Trophoblast cell (in vitro differentiated cells and primary cell): ENCODE measurements around the gene SLC39A6.

Experiments
- DNase-seq, 2 donors: peaks; one replicate each; pipeline ENCODE4 v3.0.0-alpha.2; 2016
- H2AFZ ChIP-seq: 2 replicates; pipeline ENCODE4 v1.6.1; 2013; ENCODE audit warnings: low read length, moderate library complexity, mild to moderate bottlenecking; ENCODE audit not compliant: insufficient read depth, poor library complexity
- H2AK5ac ChIP-seq: 2 replicates; pipeline ENCODE4 v1.6.1; 2013; ENCODE audit warnings: mild to moderate bottlenecking, low read length
- H2BK120ac ChIP-seq: 2 replicates; pipeline ENCODE4 v1.6.1; 2013; ENCODE audit warnings: low read length, mild to moderate bottlenecking, moderate library complexity; ENCODE audit not compliant: insufficient read depth, poor library complexity
- H2BK12ac ChIP-seq: 2 replicates; pipeline ENCODE4 v1.6.1; 2013; ENCODE audit warnings: mild to moderate bottlenecking, low read length, moderate library complexity
- H2BK5ac ChIP-seq: 2 replicates; pipeline ENCODE4 v1.6.1; 2013; ENCODE audit warnings: low read length, low read depth, moderate library complexity, mild to moderate bottlenecking; ENCODE audit not compliant: poor library complexity
- H3K14ac ChIP-seq: 2 replicates; pipeline ENCODE4 v1.6.1; 2013; ENCODE audit warnings: mild to moderate bottlenecking, low read length
- H3K18ac ChIP-seq: 2 replicates; pipeline ENCODE4 v1.6.1; 2013; ENCODE audit warnings: mild to moderate bottlenecking, low read length
- H3K23ac ChIP-seq: 2 replicates; pipeline ENCODE4 v1.6.1; 2013; ENCODE audit warnings: low read length
- H3K27ac ChIP-seq: 2 replicates; pipeline ENCODE4 v1.5.1; 2013; ENCODE audit warnings: low read depth, mild to moderate bottlenecking, inconsistent platforms, low read length, moderate library complexity
- H3K27me3 ChIP-seq: 2 replicates; pipeline ENCODE4 v1.6.1; 2013; ENCODE audit warnings: inconsistent platforms, mild to moderate bottlenecking, low read length, moderate library complexity; ENCODE audit not compliant: insufficient read depth
- H3K36me3 ChIP-seq, 2 experiments: 1 replicate in 1 of 2; 2 replicates in 1 of 2; pipeline ENCODE4 v1.6.1; 2013; ENCODE audit warnings: low read length in 2 of 2, mild to moderate bottlenecking in 2 of 2, moderate library complexity in 1 of 2; ENCODE audit not compliant: insufficient read depth in 2 of 2, control insufficient read depth in 1 of 2
- H3K4ac ChIP-seq: 2 replicates; pipeline ENCODE4 v1.6.1; 2013; ENCODE audit warnings: low read depth, mild to moderate bottlenecking, low read length, moderate library complexity
- H3K4me1 ChIP-seq, 2 experiments: 1 replicate in 1 of 2; 2 replicates in 1 of 2; pipeline ENCODE4 v1.6.1; 2013; ENCODE audit warnings: low read length in 2 of 2, mild to moderate bottlenecking in 2 of 2, moderate library complexity in 1 of 2; ENCODE audit not compliant: insufficient read depth in 2 of 2, control insufficient read depth in 1 of 2
- H3K4me2 ChIP-seq: 2 replicates; pipeline ENCODE4 v1.6.1; 2013; ENCODE audit warnings: inconsistent platforms, mild to moderate bottlenecking, low read length, moderate library complexity
- H3K4me3 ChIP-seq: 2 replicates; pipeline ENCODE4 v1.5.1; 2013; ENCODE audit warnings: mild to moderate bottlenecking, low read depth, low read length, inconsistent platforms
- H3K79me1 ChIP-seq: one replicate; pipeline ENCODE4 v1.6.1; 2013; ENCODE audit warnings: low read length
- H3K79me2 ChIP-seq: 2 replicates; pipeline ENCODE4 v1.6.1; 2013; ENCODE audit warnings: low read length, mild to moderate bottlenecking; ENCODE audit not compliant: control insufficient read depth, insufficient read depth, poor library complexity
- H3K9ac ChIP-seq: 2 replicates; pipeline ENCODE4 v1.6.1; 2013; ENCODE audit warnings: mild to moderate bottlenecking, low read length
- H3K9me3 ChIP-seq: 2 replicates; pipeline ENCODE4 v1.6.1; 2013; ENCODE audit warnings: low read depth, mild to moderate bottlenecking, control low read depth, inconsistent platforms, low read length; ENCODE audit not compliant: insufficient read depth
- H4K12ac ChIP-seq: 2 replicates; pipeline ENCODE4 v1.6.1; 2013; ENCODE audit warnings: low read depth, mild to moderate bottlenecking, low read length, moderate library complexity
- H4K8ac ChIP-seq: 2 replicates; pipeline ENCODE4 v1.6.1; 2013; ENCODE audit warnings: low read depth, mild to moderate bottlenecking, low read length, moderate library complexity
- H4K91ac ChIP-seq: one replicate; pipeline ENCODE4 v1.6.1; 2013; ENCODE audit warnings: low read depth, mild to moderate bottlenecking, low read length, moderate library complexity
- WGBS: extraction: QIAGEN DNeasy Blood & Tissue Kit; methylation state at CpG from one replicate; pipeline ENCODE4 v1.1.7; 2013; ENCODE audit warnings: missing lambda C conversion rate; ENCODE audit not compliant: insufficient read length, insufficient coverage; ENCODE audit errors: extremely low coverage; 5-methylcytosine and 5-hydroxymethylcytosine counted together

SLC39A6 gene

GRCh38 chr18:36127836-36128529 is 1.2 kb downstream of the SLC39A6 start:
- no peak overlapping the region for H4K8ac ChIP-seq
- no peak overlapping the region for H2BK5ac ChIP-seq

GRCh38 chr18:36126668-36127067 is 2.5 kb downstream of the SLC39A6 start:
- H3K18ac ChIP-seq, result no peak overlapping the region
- no peak overlapping the region for H4K8ac ChIP-seq
- H2BK120ac ChIP-seq, result no peak overlapping the region
- no peak for DNase-seq
- no peak overlapping the region for H4K12ac ChIP-seq
- no peak overlapping the region for H3K4me2 ChIP-seq
- H3K9me3 ChIP-seq, result no peaks in the 10 kb centered on the region
- no peak overlapping the region for H2AK5ac ChIP-seq
- H2AFZ ChIP-seq, result no peak overlapping the region
- H2BK5ac ChIP-seq, result no peak overlapping the region
- H4K91ac ChIP-seq, result no peak overlapping the region
- H3K9ac ChIP-seq, result no peak overlapping the region
- peaks cover 9% of the 10 kb centered on the region for H3K79me2 ChIP-seq
- H3K27me3 ChIP-seq, result no peaks in the 10 kb centered on the region
- H3K14ac ChIP-seq, result no peak overlapping the region
- peaks cover 10% of the 10 kb centered on the region for H3K79me1 ChIP-seq
- no peak overlapping the region for H2BK12ac ChIP-seq
- no CpG with 5 or more reads among the region's 8 CpGs for WGBS
- no peak overlapping the region for H3K23ac ChIP-seq
- no peak overlapping the region for H3K27ac ChIP-seq
- H3K4ac ChIP-seq, result no peak overlapping the region
- no peak overlapping the region for H3K4me3 ChIP-seq
- peaks cover 2 to 7% of the 10 kb centered on the region in 2 experiments for H3K36me3 ChIP-seq
- peaks cover 2 to 7% of the 10 kb centered on the region in 2 experiments for H3K4me1 ChIP-seq

More at GRCh38 chr18:36127836-36128529, 1.2 kb downstream of the SLC39A6 start:
- no peak overlapping the region for H4K91ac ChIP-seq
- no peak overlapping the region for H3K4ac ChIP-seq
- peak overlapping the region; percentile 71 for H3K4me2 ChIP-seq
- no peaks in the 10 kb centered on the region for H3K9me3 ChIP-seq
- no peak overlapping the region for H3K14ac ChIP-seq
- peaks cover 10% of the 10 kb centered on the region for H3K79me1 ChIP-seq
- no peak overlapping the region for H2BK12ac ChIP-seq
- no peak overlapping the region for H4K12ac ChIP-seq
- no peak overlapping the region for H2BK120ac ChIP-seq
- H3K4me1 ChIP-seq, result peaks cover 2 to 7% of the 10 kb centered on the region in 2 experiments
- H3K27me3 ChIP-seq, result no peaks in the 10 kb centered on the region
- no peak overlapping the region for H3K4me3 ChIP-seq
- no peak overlapping the region for H2AFZ ChIP-seq
- no peak overlapping the region for H3K23ac ChIP-seq
- no peak overlapping the region for H2AK5ac ChIP-seq
- peak; percentile 45 to 80 for DNase-seq
- no peak overlapping the region for H3K27ac ChIP-seq
- WGBS, result no CpG with 5 or more reads among the region's 15 CpGs
- H3K36me3 ChIP-seq, result peaks cover 0 to 4% of the 10 kb centered on the region in 2 experiments
- no peak overlapping the region for H3K9ac ChIP-seq
- H3K79me2 ChIP-seq, result peaks cover 9% of the 10 kb centered on the region
- no peak overlapping the region for H3K18ac ChIP-seq

GRCh38 chr18:36124841-36125240 is 4.3 kb downstream of the SLC39A6 start:
- no peaks in the 10 kb centered on the region for H3K9me3 ChIP-seq
- H3K27ac ChIP-seq, result no peak overlapping the region
- no peaks in the 10 kb centered on the region for H3K27me3 ChIP-seq
- H3K23ac ChIP-seq, result no peak overlapping the region
- no peak overlapping the region for H2BK12ac ChIP-seq
- H3K4ac ChIP-seq, result no peak overlapping the region
- H2BK120ac ChIP-seq, result no peak overlapping the region
- H4K12ac ChIP-seq, result no peak overlapping the region
- H3K4me2 ChIP-seq, result no peak overlapping the region
- no peak overlapping the region for H3K4me3 ChIP-seq
- H2AFZ ChIP-seq, result no peak overlapping the region
- peaks cover 4% of the 10 kb centered on the region for H3K79me2 ChIP-seq
- peaks cover 2 to 10% of the 10 kb centered on the region in 2 experiments for H3K36me3 ChIP-seq
- H2AK5ac ChIP-seq, result no peak overlapping the region
- no peak overlapping the region for H3K9ac ChIP-seq
- H3K79me1 ChIP-seq, result peaks cover 7% of the 10 kb centered on the region
- no peak overlapping the region for H4K8ac ChIP-seq
- no peak overlapping the region for H3K14ac ChIP-seq
- H3K18ac ChIP-seq, result no peak overlapping the region
- no peak overlapping the region for H2BK5ac ChIP-seq
- no CpG with 5 or more reads among the region's 4 CpGs for WGBS
- DNase-seq, result no peak
- H3K4me1 ChIP-seq, result peaks cover 2% of the 10 kb centered on the region in 2 experiments
- no peak overlapping the region for H4K91ac ChIP-seq

- H2AK5ac ChIP-seq, result no peak overlapping the region
- no peak overlapping the region for H4K12ac ChIP-seq
- H2AFZ ChIP-seq, result no peak overlapping the region
- no peak overlapping the region for H2BK120ac ChIP-seq
- no peak overlapping the region for H3K4me2 ChIP-seq
- H3K27me3 ChIP-seq, result no peaks in the 10 kb centered on the region
- H3K79me2 ChIP-seq, result no peaks in the 10 kb centered on the region
- H3K79me1 ChIP-seq, result no peaks in the 10 kb centered on the region
- WGBS, result no CpG with 5 or more reads among the region's 3 CpGs
- no peak overlapping the region for H3K4ac ChIP-seq
- no peak overlapping the region for H3K14ac ChIP-seq
- H3K9ac ChIP-seq, result no peak overlapping the region
- no peak for DNase-seq
- no peak overlapping the region for H4K8ac ChIP-seq
- no peaks in the 10 kb centered on the region for H3K4me1 ChIP-seq
- no peak overlapping the region for H2BK5ac ChIP-seq
- H3K4me3 ChIP-seq, result no peak overlapping the region
- no peaks in the 10 kb centered on the region for H3K9me3 ChIP-seq
- peaks cover 6 to 11% of the 10 kb centered on the region in 2 experiments for H3K36me3 ChIP-seq
- no peak overlapping the region for H2BK12ac ChIP-seq
- no peak overlapping the region for H3K18ac ChIP-seq
- no peak overlapping the region for H3K23ac ChIP-seq
- H4K91ac ChIP-seq, result no peak overlapping the region
- H3K27ac ChIP-seq, result no peak overlapping the region
Observed at GRCh38 chr18:36120297-36120696, 8.8 kb downstream of the SLC39A6 start.
